Upper lobe of left lung (tissue), 6 donors: ENCODE data around the gene FBXW7. TPM values are rescaled to one million over a fixed set of nuclear protein-coding genes. Genes with fewer than 3 reads are reported as not detected.

Experiments used
- ATAC-seq, 2 donors: fragments of 200-7000 bp; cut with Tn5 transposase; one replicate each; pipeline ENCODE4 v1.9.1; 2022; ENCODE audit warnings: mild to moderate bottlenecking in 2 of 2, moderate library complexity in 2 of 2; ENCODE audit not compliant: low FRiP score in 2 of 2
- DNase-seq, 2 donors: peaks; one replicate each; pipeline ENCODE4 v3.0.0-alpha.2; 2019 to 2020
- H3K27ac ChIP-seq, 4 donors: fragments of 200-600 bp; sonication (generic); one replicate each; pipeline ENCODE4 v1.5.1; 2016 to 2019
- H3K27me3 ChIP-seq, 4 donors: fragments of 200-600 bp; sonication (generic); one replicate each; pipeline ENCODE4 v1.5.1; 2017 to 2019
- H3K36me3 ChIP-seq, 4 donors: fragments of 200-600 bp; sonication (generic); one replicate each; pipeline ENCODE4 v1.5.1; 2016 to 2019
- H3K4me1 ChIP-seq, 4 donors: fragments of 200-600 bp; sonication (generic); one replicate each; pipeline ENCODE4 v1.5.1; 2018 to 2019
- H3K4me3 ChIP-seq, 4 donors: fragments of 200-600 bp; sonication (generic); one replicate each; pipeline ENCODE4 v1.5.1; 2017 to 2019; ENCODE audit warnings: mild to moderate bottlenecking in 2 of 4, moderate library complexity in 1 of 4
- H3K9me3 ChIP-seq, 4 donors: fragments of 200-600 bp; sonication (generic); one replicate each; pipeline ENCODE4 v1.5.1; 2018 to 2019
- EP300 ChIP-seq, 4 donors: sonication (generic); formaldehyde crosslinking; IDR thresholded peaks; one replicate each; pipeline ENCODE4 v1.5.1; 2017; ENCODE audit warnings: antibody characterized with exemption in 4 of 4, control low read depth in 2 of 4
- POLR2A ChIP-seq, 4 donors: fragments of 450-650 bp; IDR thresholded peaks; one replicate each; pipeline ENCODE4 v1.5.1; 2016 to 2017; ENCODE audit warnings: antibody characterized with exemption in 4 of 4, mild to moderate bottlenecking in 2 of 4
- POLR2AphosphoS5 ChIP-seq, 2 donors: sonication (generic); formaldehyde crosslinking; IDR thresholded peaks; one replicate each; pipeline ENCODE4 v1.5.1; 2017; ENCODE audit warnings: antibody characterized with exemption in 2 of 2
- WGBS, 2 donors: methylation state at CpG; one replicate each; pipeline ENCODE4 v1.1.5; 2017 to 2018; 5-methylcytosine and 5-hydroxymethylcytosine counted together
- total RNA-seq, 6 donors: library from RNA; depleted of rRNA in 4 of 6; stranded (reverse); fragments of >200 nt in 4 of 6; gene quantifications; one replicate each; pipeline versions ENCODE4 v1.1.0 to v1.2.1, GENCODE V29; 2016 to 2021
- TF ChIP-seq, protein P1 (sequence below), 6 experiments: fragments of 450-650 bp in 4 of 6; fragments of 200-600 bp in 2 of 6; sonication (generic) in 2 of 6; IDR thresholded peaks; one replicate each; pipeline ENCODE4 v1.5.1; 2016 to 2019; ENCODE audit warnings: antibody characterized with exemption in 6 of 6
- donor health status: DM: no; HTN: no; CAD: no; lungs with moderate emphysema.
- donor health status: DM: no; HTN: yes; CAD: no; lungs with severe emphysema.

The FBXW7 gene
- total RNA-seq, 6 donors from 2014 or later = 36.5 to 116 (median 52.5) TPM

DNA sequence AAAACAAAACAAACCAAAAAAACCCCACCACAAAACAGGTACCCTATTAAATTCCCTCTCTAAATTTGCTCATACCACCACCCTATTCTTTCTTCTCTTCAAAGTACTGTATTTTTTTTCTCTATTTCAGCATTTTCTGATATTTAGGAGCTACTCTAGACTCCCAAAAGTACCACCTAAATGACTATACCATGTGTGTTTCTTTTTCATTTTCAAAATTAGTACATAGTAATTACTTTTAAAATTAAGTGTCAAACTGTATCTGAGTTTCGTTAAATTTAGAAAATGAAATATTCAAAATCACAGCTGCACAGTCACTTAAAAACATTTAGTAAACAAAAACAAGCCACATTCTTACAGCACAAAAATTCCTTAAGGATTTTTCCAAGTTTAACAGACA lies 161.7 kb downstream of the FBXW7 start:
- Histone ChIP-seq H3K4me3 (no peak overlapping the region), H3K27ac (no peak overlapping the region), H3K27me3 (no peaks in the 10 kb centered on the region), H3K9me3 (no peaks in the 10 kb centered on the region), H3K36me3 (no peaks in the 10 kb centered on the region), H3K4me1 (no peaks in the 10 kb centered on the region)
- DNase-seq = no peak
- 76 to 79% methylated on average over 1 of the region's 1 CpG for WGBS, 2 donors
- no peak for TF ChIP-seq POLR2AphosphoS5 (IDR thresholded peaks at IDR 0.05)
- no peak for TF ChIP-seq POLR2A (IDR thresholded peaks at IDR 0.05)
- TF ChIP-seq, protein P1, sequence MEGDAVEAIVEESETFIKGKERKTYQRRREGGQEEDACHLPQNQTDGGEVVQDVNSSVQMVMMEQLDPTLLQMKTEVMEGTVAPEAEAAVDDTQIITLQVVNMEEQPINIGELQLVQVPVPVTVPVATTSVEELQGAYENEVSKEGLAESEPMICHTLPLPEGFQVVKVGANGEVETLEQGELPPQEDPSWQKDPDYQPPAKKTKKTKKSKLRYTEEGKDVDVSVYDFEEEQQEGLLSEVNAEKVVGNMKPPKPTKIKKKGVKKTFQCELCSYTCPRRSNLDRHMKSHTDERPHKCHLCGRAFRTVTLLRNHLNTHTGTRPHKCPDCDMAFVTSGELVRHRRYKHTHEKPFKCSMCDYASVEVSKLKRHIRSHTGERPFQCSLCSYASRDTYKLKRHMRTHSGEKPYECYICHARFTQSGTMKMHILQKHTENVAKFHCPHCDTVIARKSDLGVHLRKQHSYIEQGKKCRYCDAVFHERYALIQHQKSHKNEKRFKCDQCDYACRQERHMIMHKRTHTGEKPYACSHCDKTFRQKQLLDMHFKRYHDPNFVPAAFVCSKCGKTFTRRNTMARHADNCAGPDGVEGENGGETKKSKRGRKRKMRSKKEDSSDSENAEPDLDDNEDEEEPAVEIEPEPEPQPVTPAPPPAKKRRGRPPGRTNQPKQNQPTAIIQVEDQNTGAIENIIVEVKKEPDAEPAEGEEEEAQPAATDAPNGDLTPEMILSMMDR (IDR thresholded peaks at IDR 0.05) = no peak
- TF ChIP-seq EP300 (IDR thresholded peaks at IDR 0.05) = no peak
- ATAC-seq = no peak

DNA sequence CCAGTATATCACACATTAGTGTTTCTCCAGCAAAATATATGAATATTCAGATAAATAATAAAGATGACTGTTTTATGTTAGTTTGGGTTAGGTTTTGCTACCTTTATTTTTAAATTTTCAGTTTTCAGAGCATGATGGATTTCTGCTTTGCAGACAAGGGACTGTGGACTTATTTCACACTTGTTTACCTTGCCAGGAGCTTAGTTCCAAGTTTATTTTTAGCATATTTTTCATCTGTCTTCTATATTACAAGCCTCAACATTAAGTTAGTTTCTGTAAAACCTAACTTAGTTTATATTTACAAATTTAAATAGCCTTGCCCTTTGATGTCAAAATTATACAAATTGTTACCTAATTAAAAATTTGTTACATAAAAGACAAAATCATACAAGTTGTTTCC lies 163.4 kb downstream of the FBXW7 start:
- Histone ChIP-seq H3K4me3 (no peak overlapping the region), H3K27ac (no peak overlapping the region), H3K4me1 (no peaks in the 10 kb centered on the region), H3K27me3 (no peaks in the 10 kb centered on the region), H3K9me3 (no peaks in the 10 kb centered on the region), H3K36me3 (no peaks in the 10 kb centered on the region)
- ATAC-seq = no peak
- TF ChIP-seq, protein P1 (IDR thresholded peaks at IDR 0.05) = no peak
- TF ChIP-seq EP300 (IDR thresholded peaks at IDR 0.05) (no peak), POLR2A (IDR thresholded peaks at IDR 0.05) (no peak), POLR2AphosphoS5 (IDR thresholded peaks at IDR 0.05) (no peak)
- DNase-seq = no peak

DNA sequence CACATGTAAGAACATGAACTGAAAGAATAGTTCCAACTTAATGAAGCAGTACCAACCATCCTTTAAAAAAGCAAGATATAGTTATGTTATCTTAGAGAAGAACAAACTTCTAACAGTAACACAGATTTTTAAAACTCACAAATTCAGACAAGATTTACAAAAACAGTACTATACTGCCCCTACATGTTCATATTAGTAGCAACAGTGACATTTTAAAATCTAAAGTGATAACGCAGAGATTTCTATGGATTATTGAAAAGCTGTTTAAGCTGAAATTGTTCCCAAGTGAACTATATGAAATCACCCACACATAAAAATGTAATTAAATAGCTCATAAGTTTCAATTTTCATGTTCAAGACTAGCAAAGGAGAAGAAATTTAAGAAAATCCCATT lies 166.0 kb downstream of the FBXW7 start:
- Histone ChIP-seq H3K27me3 (no peaks in the 10 kb centered on the region), H3K27ac (no peak overlapping the region), H3K4me3 (no peak overlapping the region), H3K9me3 (no peaks in the 10 kb centered on the region), H3K4me1 (no peaks in the 10 kb centered on the region), H3K36me3 (no peaks in the 10 kb centered on the region)
- TF ChIP-seq POLR2A (IDR thresholded peaks at IDR 0.05) (no peak), POLR2AphosphoS5 (IDR thresholded peaks at IDR 0.05) (no peak), EP300 (IDR thresholded peaks at IDR 0.05) (no peak)
- TF ChIP-seq, protein P1 (IDR thresholded peaks at IDR 0.05) = peak in 1 of 6 experiments; percentile 13
- 60 to 74% methylated on average over 1 of the region's 1 CpG for WGBS, 2 donors
- DNase-seq (no peak), ATAC-seq (no peak)

DNA sequence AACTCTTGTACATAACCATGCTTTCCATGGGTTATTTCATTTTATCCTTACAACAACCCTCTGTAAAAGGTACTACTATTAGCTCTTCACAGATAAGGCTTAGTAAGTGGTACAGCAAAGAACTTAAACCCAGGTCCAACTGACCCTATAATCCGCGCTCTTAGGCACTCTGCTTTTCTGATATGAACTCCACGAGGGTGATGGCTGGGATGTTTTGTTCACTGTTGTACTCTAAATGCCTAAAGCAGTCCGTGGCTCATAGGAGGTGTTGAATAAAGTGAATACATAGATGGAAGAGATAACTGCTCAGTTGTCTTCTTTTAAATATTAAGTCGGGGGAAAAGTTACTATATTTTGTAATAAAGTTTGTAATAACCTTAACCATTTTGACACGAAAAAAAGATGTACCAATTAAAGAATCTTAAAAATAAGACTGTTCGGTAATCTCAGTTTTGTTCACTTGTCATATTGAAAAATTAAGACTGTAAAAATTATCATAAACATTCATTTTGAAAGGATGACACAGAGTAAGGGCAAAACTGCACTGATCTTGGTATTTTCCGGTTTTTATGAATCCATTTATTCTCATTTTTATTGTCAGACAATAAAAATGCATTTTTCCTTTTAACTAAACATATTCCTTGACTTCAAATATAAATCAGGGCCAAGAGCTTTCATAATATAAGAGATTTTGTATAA lies 166.5 kb downstream of the FBXW7 start:
- H3K27me3 ChIP-seq = no peaks in the 10 kb centered on the region
- H3K4me1 ChIP-seq = no peaks in the 10 kb centered on the region
- no peaks in the 10 kb centered on the region for H3K9me3 ChIP-seq
- H3K27ac ChIP-seq = no peak overlapping the region
- H3K4me3 ChIP-seq = no peak overlapping the region
- WGBS, 2 donors = 84 to 85% methylated on average over 8 of the region's 8 CpGs
- no peaks in the 10 kb centered on the region for H3K36me3 ChIP-seq
- no peak for DNase-seq
- TF ChIP-seq POLR2A (IDR thresholded peaks at IDR 0.05) = no peak
- TF ChIP-seq, protein P1 (IDR thresholded peaks at IDR 0.05) = no peak
- no peak for TF ChIP-seq POLR2AphosphoS5 (IDR thresholded peaks at IDR 0.05)
- TF ChIP-seq EP300 (IDR thresholded peaks at IDR 0.05) = no peak
- ATAC-seq = no peak

DNA sequence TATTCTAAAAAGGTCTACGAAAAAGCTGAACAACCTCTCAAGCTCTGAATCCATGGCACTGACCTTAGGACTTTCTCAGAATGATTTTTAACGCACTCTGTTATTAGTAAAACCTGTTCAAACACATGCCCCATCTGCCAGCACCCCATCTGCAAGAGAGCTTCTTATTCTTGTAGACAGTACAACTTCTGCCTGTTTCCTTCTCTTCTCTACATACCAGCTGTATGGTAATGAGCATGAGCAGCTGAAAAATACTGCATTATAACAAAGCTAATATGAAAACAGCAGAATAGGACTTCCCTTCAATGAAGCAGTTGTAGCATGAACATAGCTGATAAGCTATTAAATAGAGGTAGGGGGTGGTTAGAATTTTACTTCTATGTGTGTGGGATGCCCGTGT lies 167.9 kb downstream of the FBXW7 start:
- H3K4me3 ChIP-seq = no peak overlapping the region

More for the DNA sequence above, 167.9 kb downstream of the FBXW7 start:
- WGBS, 2 donors = 85 to 92% methylated on average over 3 of the region's 3 CpGs
- Histone ChIP-seq H3K27ac (no peak overlapping the region), H3K4me1 (peaks cover 0 to 9% (median 0%) of the 10 kb centered on the region in 4 donors), H3K36me3 (no peaks in the 10 kb centered on the region), H3K9me3 (no peaks in the 10 kb centered on the region), H3K27me3 (no peaks in the 10 kb centered on the region)
- ATAC-seq (no peak), DNase-seq (no peak)
- TF ChIP-seq EP300 (IDR thresholded peaks at IDR 0.05) (no peak), POLR2AphosphoS5 (IDR thresholded peaks at IDR 0.05) (no peak), POLR2A (IDR thresholded peaks at IDR 0.05) (no peak)
- TF ChIP-seq, protein P1 (IDR thresholded peaks at IDR 0.05) = no peak
